GM18520 (cell line): ENCODE results near the gene GNS.
"Not testable (repeated sequence)": the region's sequence is repeated elsewhere in the genome, so short reads cannot be mapped to it uniquely, and the experiment has no call there.

Source experiments
- ATAC-seq: cut with Tn5 transposase; IDR thresholded peaks from one replicate; pipeline ENCODE4 v1.9.1; 2021; ENCODE audit not compliant: unreplicated experiment

The GNS gene

GRCh38 chr12:64780132-64780530 lies 20.9 kb upstream of the GNS start:
- ATAC-seq: no peak

- no peak for ATAC-seq
Observed at GRCh38 chr12:64779354-64779974, 20.3 kb upstream of the GNS start.

- ATAC-seq: not testable (repeated sequence)
Observed at GRCh38 chr12:64775147-64775736, 16.0 kb upstream of the GNS start.

- no peak for ATAC-seq
Observed at GRCh38 chr12:64773386-64773785, 14.2 kb upstream of the GNS start.

- ATAC-seq: no peak
Observed at GRCh38 chr12:64767495-64767894, 8.3 kb upstream of the GNS start.

GRCh38 chr12:64760808-64761573 lies 1.8 kb upstream of the GNS start:
- ATAC-seq: no peak

GRCh38 chr12:64757771-64758170 lies 1.4 kb downstream of the GNS start:
- ATAC-seq: no peak

- ATAC-seq: peak; percentile 37
Observed at GRCh38 chr12:64756376-64756775, 2.8 kb downstream of the GNS start.

GRCh38 chr12:64753427-64753826 lies 5.8 kb downstream of the GNS start:
- no peak for ATAC-seq

GRCh38 chr12:64752833-64753238 lies 6.4 kb downstream of the GNS start:
- no peak for ATAC-seq

- no peak for ATAC-seq
Observed at GRCh38 chr12:64752032-64752431, 7.2 kb downstream of the GNS start.

- no peak for ATAC-seq
Observed at GRCh38 chr12:64749461-64750200, 9.6 kb downstream of the GNS start.

- no peak for ATAC-seq
Observed at GRCh38 chr12:64747695-64748094, 11.5 kb downstream of the GNS start.

GRCh38 chr12:64746663-64747062 lies 12.5 kb downstream of the GNS start:
- no peak for ATAC-seq

- no peak for ATAC-seq
Observed at GRCh38 chr12:64745980-64746379, 13.2 kb downstream of the GNS start.

GRCh38 chr12:64745259-64745807 lies 13.9 kb downstream of the GNS start:
- ATAC-seq: no peak

- no peak for ATAC-seq
Observed at GRCh38 chr12:64744422-64745258, 14.6 kb downstream of the GNS start.

GRCh38 chr12:64743206-64743605 lies 16.0 kb downstream of the GNS start:
- no peak for ATAC-seq

- no peak for ATAC-seq
Observed at GRCh38 chr12:64742416-64742815, 16.8 kb downstream of the GNS start.

- no peak for ATAC-seq
Observed at GRCh38 chr12:64740646-64741045, 18.6 kb downstream of the GNS start.
